CD4-positive, alpha-beta T cell treated with Interleukin-4 for 4 hours (primary cell): ENCODE results near the gene PCDH8.

Experiments used
- DNase-seq: peaks from one replicate; pipeline ENCODE4 v3.0.0-alpha.2; 2020

The PCDH8 gene

GRCh38 chr13:52848455-52849195, at the start of gene PCDH8:
PCDH8 (minus strand) TSS chr13:52848640; CDS start chr13:52848436, 204 bp downstream.
- DNase-seq = no peak

- DNase-seq = no peak
These were observed 48.6 kb upstream of the PCDH8 start for GRCh38 chr13:52896827-52897659.

- no peak for DNase-seq
These were observed 46.0 kb upstream of the PCDH8 start for GRCh38 chr13:52894413-52894812.

GRCh38 chr13:52892925-52893324, 44.5 kb upstream of the PCDH8 start:
- no peak for DNase-seq

GRCh38 chr13:52891706-52892105, 43.3 kb upstream of the PCDH8 start:
- DNase-seq = no peak

GRCh38 chr13:52887165-52887564, 38.7 kb upstream of the PCDH8 start:
- no peak for DNase-seq

GRCh38 chr13:52885141-52885540, 36.7 kb upstream of the PCDH8 start:
- no peak for DNase-seq

- DNase-seq = no peak
These were observed 36.1 kb upstream of the PCDH8 start for GRCh38 chr13:52884429-52885010.

- no peak for DNase-seq
These were observed 34.3 kb upstream of the PCDH8 start for GRCh38 chr13:52882785-52883184.

- no peak for DNase-seq
These were observed 31.7 kb upstream of the PCDH8 start for GRCh38 chr13:52879950-52880741.

GRCh38 chr13:52878831-52879230, 30.4 kb upstream of the PCDH8 start:
- no peak for DNase-seq

- DNase-seq = no peak
These were observed 21.7 kb upstream of the PCDH8 start for GRCh38 chr13:52870143-52870542.

- DNase-seq = no peak
These were observed 21.2 kb upstream of the PCDH8 start for GRCh38 chr13:52869621-52870020.

GRCh38 chr13:52869050-52869449, 20.6 kb upstream of the PCDH8 start:
- DNase-seq = no peak

- no peak for DNase-seq
These were observed 19.8 kb upstream of the PCDH8 start for GRCh38 chr13:52868190-52868589.

GRCh38 chr13:52864941-52865340, 16.5 kb upstream of the PCDH8 start:
- no peak for DNase-seq

GRCh38 chr13:52862358-52863206, 14.1 kb upstream of the PCDH8 start:
- no peak for DNase-seq

- DNase-seq = no peak
These were observed 4.0 kb upstream of the PCDH8 start for GRCh38 chr13:52852444-52852843.

- no peak for DNase-seq
These were observed 2.9 kb upstream of the PCDH8 start for GRCh38 chr13:52851137-52851962.

GRCh38 chr13:52850396-52851136, 2.1 kb upstream of the PCDH8 start:
- no peak for DNase-seq

- DNase-seq = no peak
These were observed 1.6 kb upstream of the PCDH8 start for GRCh38 chr13:52850072-52850395.
